ENCODE measurements around the gene ZNF408.

ZNF408 gene

GRCh38 chr11:46676436-46677158, 24.2 kb upstream of the ZNF408 start:
- no peak for DNase-seq

GRCh38 chr11:46677169-46677568, 23.7 kb upstream of the ZNF408 start:
- DNase-seq = no peak

GRCh38 chr11:46677991-46678740, 22.7 kb upstream of the ZNF408 start:
- DNase-seq = no peak

GRCh38 chr11:46678741-46679130, 22.1 kb upstream of the ZNF408 start:
- no peak for DNase-seq

GRCh38 chr11:46679241-46680163, 21.3 kb upstream of the ZNF408 start:
- DNase-seq = no peak

GRCh38 chr11:46680164-46680760, 20.6 kb upstream of the ZNF408 start:
- no peak for DNase-seq

DNA sequence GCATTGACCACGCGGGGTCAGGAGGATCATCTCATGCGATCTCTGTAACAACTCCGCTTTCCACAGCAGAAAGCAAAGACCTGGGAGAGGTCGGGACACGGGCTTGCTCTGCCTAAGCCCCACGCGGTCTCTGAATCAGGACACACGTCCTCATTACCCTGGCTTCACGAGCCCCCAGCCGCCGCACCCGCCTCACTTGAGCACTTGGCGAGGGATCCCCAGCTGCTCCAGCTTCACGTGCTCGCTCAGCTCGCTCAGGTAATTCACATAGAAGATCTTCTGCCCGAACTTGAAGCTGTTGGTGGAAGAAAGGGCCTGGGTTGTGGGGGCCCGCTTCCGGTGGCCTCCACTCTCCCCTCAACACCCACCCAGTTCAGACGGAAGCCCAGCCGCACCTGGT, 20.0 kb upstream of the ZNF408 start:
- DNase-seq = no peak

GRCh38 chr11:46681814-46682213, 19.0 kb upstream of the ZNF408 start:
- no peak for DNase-seq

- DNase-seq = no peak
Observed at GRCh38 chr11:46682773-46683752, 17.8 kb upstream of the ZNF408 start.

DNA sequence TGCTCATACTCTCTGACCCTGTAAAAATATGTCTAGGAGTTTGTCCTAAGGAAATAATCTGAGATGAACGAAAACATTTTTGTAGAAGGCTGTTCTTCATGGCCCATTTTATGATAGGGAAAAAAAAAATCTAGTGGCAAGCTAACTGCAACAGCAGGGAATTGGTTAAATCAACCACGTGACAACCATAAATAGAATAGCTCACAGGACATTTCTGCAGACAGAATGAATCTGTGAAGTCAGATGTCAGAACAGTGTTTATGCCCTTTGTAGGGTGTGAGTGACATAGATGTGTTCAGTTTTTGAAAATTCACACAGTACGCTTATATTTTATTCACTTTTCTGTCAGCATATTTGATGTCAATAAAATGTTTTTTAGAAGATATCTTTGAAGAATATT, 16.5 kb upstream of the ZNF408 start:
- no peak for DNase-seq

GRCh38 chr11:46686886-46687795, 13.7 kb upstream of the ZNF408 start:
- no peak for DNase-seq

DNA sequence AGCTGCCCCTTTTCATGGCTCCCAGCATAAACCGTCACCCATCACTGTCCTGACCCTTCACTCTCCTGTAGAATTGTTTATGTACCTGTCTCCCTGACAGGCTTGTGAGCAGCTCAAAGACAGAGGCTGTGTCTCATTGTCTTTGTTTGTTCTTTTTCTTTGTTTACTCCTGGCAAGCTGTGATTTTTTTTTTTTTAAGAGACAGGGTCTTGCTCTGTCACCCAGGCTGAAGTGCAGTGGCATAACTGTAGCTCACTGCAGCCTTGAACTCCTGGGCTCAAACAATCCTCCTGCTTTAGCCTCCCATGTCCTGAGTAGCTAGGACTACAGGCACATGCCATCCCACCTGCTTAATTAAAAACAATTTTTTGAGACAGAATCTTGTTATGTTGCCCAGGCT, 10.1 kb upstream of the ZNF408 start:
- no peak for DNase-seq

DNA sequence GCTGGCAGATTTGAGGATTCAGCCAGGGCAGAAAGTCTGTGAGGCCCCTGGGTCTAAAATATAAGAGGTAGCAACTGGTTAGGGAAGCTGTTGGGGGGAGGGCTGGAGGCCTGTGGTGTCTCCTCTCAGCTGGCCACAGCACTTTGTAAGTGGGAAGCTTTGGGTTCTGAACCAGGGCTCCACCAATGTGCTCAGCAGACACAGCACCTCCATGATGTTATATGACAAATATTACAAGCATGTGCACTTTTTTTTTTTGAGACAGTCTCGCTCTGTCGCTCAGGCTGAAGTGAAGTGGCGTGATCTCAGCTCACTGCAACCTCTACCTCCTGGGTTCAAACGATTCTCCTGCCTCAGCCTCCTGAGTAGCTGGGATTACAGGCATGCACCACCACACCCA, 8.4 kb upstream of the ZNF408 start:
- DNase-seq = no peak

DNA sequence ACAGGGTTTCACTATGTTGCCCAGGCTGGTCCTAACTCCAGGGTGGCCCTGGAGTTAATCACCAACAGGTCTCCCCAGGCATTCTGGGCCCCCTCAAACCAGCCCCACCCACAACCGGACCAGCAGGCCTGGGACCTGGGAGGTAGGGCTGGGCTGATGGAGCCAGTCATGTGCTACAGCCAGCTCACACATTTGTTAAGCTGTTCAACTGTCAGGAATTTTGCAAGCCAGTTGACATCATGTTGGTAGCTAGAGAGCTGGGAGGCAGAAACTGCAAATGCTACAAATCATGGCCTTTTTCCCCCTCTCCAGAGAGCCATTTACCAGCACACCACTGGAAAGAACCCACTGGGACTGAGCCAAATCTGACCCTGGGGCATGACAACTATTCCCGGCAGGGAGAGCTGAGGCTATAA, 7.2 kb upstream of the ZNF408 start:
- no peak for DNase-seq

- no peak for DNase-seq
Observed at GRCh38 chr11:46694072-46694471, 6.8 kb upstream of the ZNF408 start.

DNA sequence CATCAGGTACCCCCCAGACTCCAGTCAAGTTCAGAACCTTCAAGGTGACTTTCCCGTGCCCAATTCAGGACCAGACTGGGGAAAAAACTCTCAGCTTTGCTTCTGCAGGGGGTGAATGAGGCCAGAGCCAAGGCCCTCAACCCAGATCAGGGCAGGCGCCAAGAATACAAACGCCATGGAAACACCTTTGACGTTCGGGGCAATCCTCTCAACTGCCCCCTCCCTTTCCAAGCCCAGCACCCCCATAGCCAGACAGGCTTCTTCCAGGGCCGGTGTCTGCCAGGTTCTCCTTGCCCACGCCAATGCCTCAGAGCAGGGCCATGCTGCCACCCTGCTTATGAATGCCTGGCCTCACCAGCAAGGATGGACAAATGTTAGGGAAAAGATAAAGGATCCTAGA, 6.2 kb upstream of the ZNF408 start:
- no peak for DNase-seq

DNA sequence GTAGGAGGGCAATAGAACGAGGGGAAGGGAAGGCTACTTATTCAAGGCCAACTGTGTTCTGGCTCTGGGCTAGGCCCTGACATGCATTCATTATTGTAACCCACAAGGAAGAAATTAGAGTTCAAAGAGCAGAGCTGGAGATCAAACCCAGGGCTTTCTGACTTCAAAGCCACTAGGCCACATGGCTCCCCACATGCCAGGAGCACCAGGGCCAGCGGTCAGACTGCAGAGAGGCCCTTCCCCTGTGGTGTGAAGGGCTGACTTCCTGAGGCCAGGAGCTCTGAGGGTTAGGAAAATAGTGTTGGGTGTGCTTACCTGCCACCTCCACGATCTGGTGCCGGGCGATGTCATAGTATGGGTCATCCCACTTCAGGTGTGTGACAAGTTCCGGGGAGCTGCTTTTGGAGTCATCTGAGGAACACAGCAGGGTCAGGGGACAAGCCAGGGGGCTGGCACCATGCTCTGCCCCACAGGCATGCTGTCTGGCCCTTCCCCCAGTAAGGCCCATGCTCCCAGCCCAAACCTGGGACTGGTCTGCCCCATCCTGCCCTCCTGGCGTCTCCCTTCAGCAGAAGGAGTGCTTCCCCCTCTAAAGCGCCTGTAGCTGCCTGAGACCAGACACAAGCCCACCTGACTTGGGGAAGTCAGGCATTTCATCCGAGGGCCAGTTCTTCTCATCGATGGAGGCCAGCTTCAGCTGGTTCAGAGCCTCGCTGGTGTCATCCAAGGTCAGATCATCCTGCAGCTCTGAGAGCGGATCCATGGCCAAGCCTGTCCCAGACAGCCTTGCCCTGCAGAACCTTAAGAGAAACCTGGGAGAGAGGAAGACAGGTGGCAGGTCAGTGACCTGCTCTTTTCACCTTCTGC, 5.3 kb upstream of the ZNF408 start:
- DNase-seq = no peak

- DNase-seq = no peak
Observed at GRCh38 chr11:46696212-46696558, 4.6 kb upstream of the ZNF408 start.

- no peak for DNase-seq
Observed at GRCh38 chr11:46697303-46697702, 3.5 kb upstream of the ZNF408 start.

DNA sequence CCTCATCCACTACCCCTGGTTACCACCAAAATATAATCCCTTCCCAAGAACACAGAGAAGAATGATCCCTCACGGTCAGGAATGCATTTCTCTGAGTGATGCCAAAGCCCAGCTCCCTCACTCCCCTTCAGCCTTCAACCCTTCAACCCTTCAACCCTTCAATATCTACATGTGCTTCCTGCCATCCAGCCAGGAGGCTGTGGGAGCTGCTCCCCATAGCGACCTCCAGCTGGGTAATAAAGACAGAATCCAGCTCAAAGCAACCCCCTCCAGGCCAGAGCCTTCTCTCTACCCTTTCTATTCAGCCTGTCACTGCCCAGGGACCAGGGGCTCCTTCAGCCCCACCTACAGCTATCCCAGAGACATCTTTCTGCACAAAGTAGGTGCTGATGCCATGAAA, 3.1 kb upstream of the ZNF408 start:
- no peak for DNase-seq
